Endothelial cell (in vitro differentiated cells): ENCODE data around the gene PPP1R13L. TPM values are rescaled to one million over a fixed set of nuclear protein-coding genes. Genes with fewer than 3 reads are reported as not detected.

Source experiments
- DNase-seq: peaks from one replicate; pipeline ENCODE4 v3.0.0; 2021; ENCODE audit warnings: low spot score
- H3K27ac Mint-ChIP-seq: one replicate; pipeline ENCODE4 v1.8.0; 2021; ENCODE audit warnings: mixed read lengths, inconsistent platforms; ENCODE audit not compliant: unreplicated experiment
- H3K27me3 Mint-ChIP-seq: one replicate; pipeline ENCODE4 v1.8.0; 2021; ENCODE audit warnings: mild to moderate bottlenecking, moderate library complexity, mixed read lengths, inconsistent platforms; ENCODE audit not compliant: unreplicated experiment
- H3K36me3 Mint-ChIP-seq: one replicate; pipeline ENCODE4 v1.8.0; 2021; ENCODE audit warnings: mild to moderate bottlenecking, low read depth, mixed read lengths, inconsistent platforms; ENCODE audit not compliant: unreplicated experiment
- H3K4me1 Mint-ChIP-seq: one replicate; pipeline ENCODE4 v1.8.0; 2021; ENCODE audit warnings: mild to moderate bottlenecking, mixed read lengths, inconsistent platforms; ENCODE audit not compliant: unreplicated experiment
- H3K4me3 Mint-ChIP-seq: one replicate; pipeline ENCODE4 v1.8.0; 2021; ENCODE audit warnings: mild to moderate bottlenecking, mixed read lengths, inconsistent platforms; ENCODE audit not compliant: unreplicated experiment
- H3K9me3 Mint-ChIP-seq: one replicate; pipeline ENCODE4 v1.8.0; 2021; ENCODE audit warnings: mixed read lengths, inconsistent platforms; ENCODE audit not compliant: unreplicated experiment
- CTCF ChIP-seq: fragments of 200-600 bp; sonication (generic); IDR thresholded peaks from one replicate; pipeline ENCODE4 v1.5.0; 2021; ENCODE audit warnings: antibody characterized with exemption; ENCODE audit not compliant: unreplicated experiment
- total RNA-seq: library from RNA; stranded (reverse); fragmentation: NEBNext Ultra II Directional; extraction: Animal tissue kit (Norgen Biotek cat#: 25700); gene quantifications from one replicate; pipeline ENCODE4 v1.2.1, GENCODE V29; 2021; ENCODE audit not compliant: unreplicated experiment

Gene PPP1R13L
- total RNA-seq, 1 donor from 2014 or later: 13.2 TPM

GRCh38 chr19:45344621-45345505, 60.0 kb downstream of the PPP1R13L start:
- Mint-ChIP-seq H3K27ac (no peak overlapping the region), H3K27me3 (peaks cover 16% of the 10 kb centered on the region), H3K4me1 (peaks cover 4% of the 10 kb centered on the region), H3K36me3 (peaks cover 6% of the 10 kb centered on the region), H3K4me3 (no peak overlapping the region), H3K9me3 (no peaks in the 10 kb centered on the region)
- no peak for TF ChIP-seq CTCF
- DNase-seq: no peak

GRCh38 chr19:45342911-45343310, 62.0 kb downstream of the PPP1R13L start:
- Mint-ChIP-seq H3K9me3 (no peaks in the 10 kb centered on the region), H3K27me3 (peaks cover 13% of the 10 kb centered on the region), H3K27ac (no peak overlapping the region), H3K36me3 (no peaks in the 10 kb centered on the region), H3K4me3 (no peak overlapping the region), H3K4me1 (peaks cover 4% of the 10 kb centered on the region)
- TF ChIP-seq CTCF: no peak
- no peak for DNase-seq

GRCh38 chr19:45340899-45341453, 63.9 kb downstream of the PPP1R13L start:
- Mint-ChIP-seq H3K27ac (no peak overlapping the region), H3K27me3 (peaks cover 10% of the 10 kb centered on the region), H3K36me3 (no peaks in the 10 kb centered on the region), H3K4me3 (no peak overlapping the region), H3K4me1 (peaks cover 4% of the 10 kb centered on the region), H3K9me3 (no peaks in the 10 kb centered on the region)
- TF ChIP-seq CTCF: no peak
- DNase-seq: no peak

GRCh38 chr19:45340232-45340898, 64.5 kb downstream of the PPP1R13L start, which contains the start of gene KLC3:
Gene KLC3 (plus strand): TSS chr19:45340750. CDS start chr19:45345542, 4,792 bp downstream.
- Mint-ChIP-seq H3K4me1 (peaks cover 4% of the 10 kb centered on the region), H3K27me3 (peaks cover 7% of the 10 kb centered on the region), H3K9me3 (no peaks in the 10 kb centered on the region), H3K4me3 (peak within 1 kb of the TSS; percentile 80), H3K27ac (no peak within 1 kb of the TSS), H3K36me3 (no peaks in the 10 kb centered on the region)
- TF ChIP-seq CTCF: no peak
- DNase-seq: peak; percentile 20
